HepG2 (cell line): ENCODE results near the gene ZNF428. TPM values are rescaled to one million over a fixed set of nuclear protein-coding genes. Genes with fewer than 3 reads are reported as not detected.

ENCODE experiments used
- BHLHE40 ChIP-seq: IDR thresholded peaks from 2 replicates; pipeline ENCODE4 v1.6.1; 2011; ENCODE audit warnings: low read length, improper control_type of control experiment
- CHD4 ChIP-seq: fragments of 200-600 bp; sonication (generic); IDR thresholded peaks from 2 replicates; pipeline ENCODE4 v1.7.0; 2017; ENCODE audit warnings: mild to moderate bottlenecking, low read length, borderline replicate concordance
- ERF ChIP-seq: IDR thresholded peaks from 2 replicates; pipeline ENCODE4 v1.6.1; 2018; ENCODE audit warnings: missing biosample characterization, missing genetic modification reagents
- FOSL1 ChIP-seq: sonication (generic); formaldehyde crosslinking; IDR thresholded peaks from 2 replicates; pipeline ENCODE4 v1.9.0; 2021; ENCODE audit warnings: missing genetic modification reagents, borderline replicate concordance
- MYC ChIP-seq: sonication (generic); formaldehyde crosslinking; IDR thresholded peaks from 2 replicates; pipeline ENCODE4 v1.9.0; 2021; ENCODE audit warnings: missing genetic modification reagents, borderline replicate concordance
- TP53 ChIP-seq: sonication (generic); formaldehyde crosslinking; conservative IDR thresholded peaks from 2 replicates; pipeline ENCODE4 v1.4.0; 2020; ENCODE audit warnings: missing genetic modification reagents
- ZBTB8A ChIP-seq: sonication (generic); formaldehyde crosslinking; IDR thresholded peaks from 2 replicates; pipeline ENCODE4 v1.4.0; 2020; ENCODE audit warnings: mild to moderate bottlenecking, low read depth, missing genetic modification reagents, borderline replicate concordance
- ZNF264 ChIP-seq: sonication (generic); formaldehyde crosslinking; IDR thresholded peaks from 2 replicates; pipeline ENCODE4 v1.4.0; 2020; ENCODE audit warnings: missing genetic modification reagents
- ZNF451 ChIP-seq: sonication (generic); formaldehyde crosslinking; IDR thresholded peaks from 2 replicates; pipeline ENCODE4 v1.5.0; 2020; ENCODE audit warnings: mild to moderate bottlenecking, missing genetic modification reagents
- ZNF570 ChIP-seq: sonication (generic); formaldehyde crosslinking; IDR thresholded peaks from 2 replicates; pipeline ENCODE4 v1.4.0; 2020; ENCODE audit warnings: mild to moderate bottlenecking, missing genetic modification reagents, borderline replicate concordance
- ZNF713 ChIP-seq: sonication (generic); formaldehyde crosslinking; IDR thresholded peaks from 2 replicates; pipeline ENCODE4 v1.4.0; 2020; ENCODE audit warnings: mild to moderate bottlenecking, missing genetic modification reagents
- ZNF841 ChIP-seq: sonication (generic); formaldehyde crosslinking; IDR thresholded peaks from 2 replicates; pipeline ENCODE4 v1.8.1; 2023; ENCODE audit warnings: missing genetic modification reagents, borderline replicate concordance
- polyA plus RNA-seq, 8 experiments: library from polyadenylated mRNA; depleted of rRNA in 3 of 8; stranded (reverse) in 7 of 8; unstranded in 1 of 8; fragments of >200 nt; fragmentation: Illumina TruSeq in 4 of 8; extraction: Trizol in 4 of 8; gene quantifications; 2 replicates each; pipeline versions ENCODE4 v1.2.1 to v1.2.3, GENCODE V29; 2011 to 2016; ENCODE audit warnings: low read depth in 4 of 8, missing spikeins in 1 of 8, mixed read lengths in 1 of 8; ENCODE audit not compliant: insufficient read depth in 1 of 8
- total RNA-seq, 5 experiments: library from RNA; depleted of rRNA; stranded (reverse); fragments of >200 nt; fragmentation: Illumina TruSeq; extraction: Trizol; gene quantifications; 2 replicates each; pipeline ENCODE4 v1.2.3, GENCODE V29; 2016; ENCODE audit warnings: low read depth in 1 of 5
- TF ChIP-seq, protein P1 (sequence below): sonication (generic); formaldehyde crosslinking; IDR thresholded peaks from 2 replicates; pipeline ENCODE4 v1.9.0; 2021; ENCODE audit warnings: missing genetic modification reagents, borderline replicate concordance
- TF ChIP-seq, protein P2 (sequence below): sonication (generic); formaldehyde crosslinking; IDR thresholded peaks from 2 replicates; pipeline ENCODE4 v1.4.0; 2020; ENCODE audit warnings: mild to moderate bottlenecking, missing genetic modification reagents
- TF ChIP-seq, protein P3 (sequence below): sonication (generic); formaldehyde crosslinking; IDR thresholded peaks from 2 replicates; pipeline ENCODE4 v1.4.0; 2020; ENCODE audit warnings: mild to moderate bottlenecking, missing genetic modification reagents, borderline replicate concordance
- TF ChIP-seq, protein P4 (sequence below): sonication (generic); formaldehyde crosslinking; IDR thresholded peaks from 2 replicates; pipeline ENCODE4 v1.5.1; 2020; ENCODE audit warnings: mild to moderate bottlenecking, missing genetic modification reagents, moderate library complexity
- TF ChIP-seq, protein P5 (sequence below): IDR thresholded peaks from 2 replicates; pipeline ENCODE4 v1.6.1; 2016; ENCODE audit warnings: mild to moderate bottlenecking, missing biosample characterization, missing genetic modification reagents

Gene ZNF428
- total and polyA plus RNA-seq, 2 of the 13 experiments (the other 11 are each of a cell fraction or from before 2014, with no cell fraction given) = 10.4 to 26.9 TPM

DNA sequence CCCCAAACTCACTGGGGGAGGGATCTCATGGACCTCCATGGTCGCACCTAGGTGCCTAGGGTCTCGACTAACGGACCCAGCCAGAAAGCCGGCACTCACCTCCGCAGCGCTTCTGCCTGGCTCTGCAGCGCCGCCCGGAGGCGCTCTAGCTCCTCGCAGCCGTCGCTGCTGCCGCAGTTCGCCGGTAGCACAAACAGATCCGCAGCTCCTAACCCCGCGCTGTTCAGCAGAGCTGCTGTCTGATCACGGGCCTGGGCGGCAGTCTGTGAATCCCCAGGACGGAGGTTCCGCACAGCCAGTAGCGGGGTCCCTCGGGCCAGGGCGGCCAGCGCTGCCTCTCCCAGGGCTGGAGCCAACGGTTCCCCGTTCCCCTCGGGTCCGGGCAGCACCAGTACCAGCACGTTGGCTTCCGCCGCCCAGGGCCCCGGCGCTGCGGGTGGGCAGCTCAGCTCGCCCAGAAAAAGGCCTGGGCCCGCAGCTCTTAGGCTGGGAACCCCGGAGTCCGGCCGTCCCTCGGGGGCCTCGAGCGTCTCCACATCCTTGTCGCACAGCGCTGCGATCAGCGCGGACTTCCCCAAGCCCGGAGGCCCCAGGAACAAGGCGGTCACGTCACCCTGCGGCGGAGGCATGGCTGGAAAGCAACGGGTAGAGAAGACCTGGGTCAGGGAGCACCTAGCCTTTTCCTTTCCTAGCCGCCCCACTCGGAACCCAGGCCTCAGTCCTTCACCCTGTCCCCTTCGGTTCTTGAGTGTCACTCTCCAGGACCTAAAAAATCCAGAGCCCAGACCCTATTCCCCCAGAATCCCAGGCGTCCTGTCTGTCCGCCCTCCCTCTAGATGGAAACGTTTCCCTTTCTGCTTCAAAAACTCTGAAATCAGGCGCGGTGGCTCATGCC lies 24.5 kb downstream of the ZNF428 start (continued):
- TF ChIP-seq, protein P1, sequence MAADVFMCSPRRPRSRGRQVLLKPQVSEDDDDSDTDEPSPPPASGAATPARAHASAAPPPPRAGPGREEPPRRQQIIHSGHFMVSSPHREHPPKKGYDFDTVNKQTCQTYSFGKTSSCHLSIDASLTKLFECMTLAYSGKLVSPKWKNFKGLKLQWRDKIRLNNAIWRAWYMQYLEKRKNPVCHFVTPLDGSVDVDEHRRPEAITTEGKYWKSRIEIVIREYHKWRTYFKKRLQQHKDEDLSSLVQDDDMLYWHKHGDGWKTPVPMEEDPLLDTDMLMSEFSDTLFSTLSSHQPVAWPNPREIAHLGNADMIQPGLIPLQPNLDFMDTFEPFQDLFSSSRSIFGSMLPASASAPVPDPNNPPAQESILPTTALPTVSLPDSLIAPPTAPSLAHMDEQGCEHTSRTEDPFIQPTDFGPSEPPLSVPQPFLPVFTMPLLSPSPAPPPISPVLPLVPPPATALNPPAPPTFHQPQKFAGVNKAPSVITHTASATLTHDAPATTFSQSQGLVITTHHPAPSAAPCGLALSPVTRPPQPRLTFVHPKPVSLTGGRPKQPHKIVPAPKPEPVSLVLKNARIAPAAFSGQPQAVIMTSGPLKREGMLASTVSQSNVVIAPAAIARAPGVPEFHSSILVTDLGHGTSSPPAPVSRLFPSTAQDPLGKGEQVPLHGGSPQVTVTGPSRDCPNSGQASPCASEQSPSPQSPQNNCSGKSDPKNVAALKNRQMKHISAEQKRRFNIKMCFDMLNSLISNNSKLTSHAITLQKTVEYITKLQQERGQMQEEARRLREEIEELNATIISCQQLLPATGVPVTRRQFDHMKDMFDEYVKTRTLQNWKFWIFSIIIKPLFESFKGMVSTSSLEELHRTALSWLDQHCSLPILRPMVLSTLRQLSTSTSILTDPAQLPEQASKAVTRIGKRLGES (CRISPR knock-in tag) = no peak
- TF ChIP-seq, protein P2, sequence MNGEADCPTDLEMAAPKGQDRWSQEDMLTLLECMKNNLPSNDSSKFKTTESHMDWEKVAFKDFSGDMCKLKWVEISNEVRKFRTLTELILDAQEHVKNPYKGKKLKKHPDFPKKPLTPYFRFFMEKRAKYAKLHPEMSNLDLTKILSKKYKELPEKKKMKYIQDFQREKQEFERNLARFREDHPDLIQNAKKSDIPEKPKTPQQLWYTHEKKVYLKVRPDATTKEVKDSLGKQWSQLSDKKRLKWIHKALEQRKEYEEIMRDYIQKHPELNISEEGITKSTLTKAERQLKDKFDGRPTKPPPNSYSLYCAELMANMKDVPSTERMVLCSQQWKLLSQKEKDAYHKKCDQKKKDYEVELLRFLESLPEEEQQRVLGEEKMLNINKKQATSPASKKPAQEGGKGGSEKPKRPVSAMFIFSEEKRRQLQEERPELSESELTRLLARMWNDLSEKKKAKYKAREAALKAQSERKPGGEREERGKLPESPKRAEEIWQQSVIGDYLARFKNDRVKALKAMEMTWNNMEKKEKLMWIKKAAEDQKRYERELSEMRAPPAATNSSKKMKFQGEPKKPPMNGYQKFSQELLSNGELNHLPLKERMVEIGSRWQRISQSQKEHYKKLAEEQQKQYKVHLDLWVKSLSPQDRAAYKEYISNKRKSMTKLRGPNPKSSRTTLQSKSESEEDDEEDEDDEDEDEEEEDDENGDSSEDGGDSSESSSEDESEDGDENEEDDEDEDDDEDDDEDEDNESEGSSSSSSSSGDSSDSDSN (CRISPR knock-in tag) = peak; percentile 76
- no peak for TF ChIP-seq ZBTB8A (CRISPR knock-in tag)
- TF ChIP-seq TP53 (CRISPR knock-in tag) = no peak
- TF ChIP-seq ZNF713 (CRISPR knock-in tag) = no peak
- no peak for TF ChIP-seq BHLHE40
- TF ChIP-seq, protein P3, sequence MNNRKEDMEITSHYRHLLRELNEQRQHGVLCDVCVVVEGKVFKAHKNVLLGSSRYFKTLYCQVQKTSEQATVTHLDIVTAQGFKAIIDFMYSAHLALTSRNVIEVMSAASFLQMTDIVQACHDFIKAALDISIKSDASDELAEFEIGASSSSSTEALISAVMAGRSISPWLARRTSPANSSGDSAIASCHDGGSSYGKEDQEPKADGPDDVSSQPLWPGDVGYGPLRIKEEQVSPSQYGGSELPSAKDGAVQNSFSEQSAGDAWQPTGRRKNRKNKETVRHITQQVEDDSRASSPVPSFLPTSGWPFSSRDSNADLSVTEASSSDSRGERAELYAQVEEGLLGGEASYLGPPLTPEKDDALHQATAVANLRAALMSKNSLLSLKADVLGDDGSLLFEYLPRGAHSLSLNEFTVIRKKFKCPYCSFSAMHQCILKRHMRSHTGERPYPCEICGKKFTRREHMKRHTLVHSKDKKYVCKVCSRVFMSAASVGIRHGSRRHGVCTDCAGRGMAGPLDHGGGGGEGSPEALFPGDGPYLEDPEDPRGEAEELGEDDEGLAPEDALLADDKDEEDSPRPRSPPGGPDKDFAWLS = no peak
- TF ChIP-seq FOSL1 (CRISPR knock-in tag) = no peak
- no peak for TF ChIP-seq CHD4
- TF ChIP-seq ZNF841 = no peak
- TF ChIP-seq, protein P4, sequence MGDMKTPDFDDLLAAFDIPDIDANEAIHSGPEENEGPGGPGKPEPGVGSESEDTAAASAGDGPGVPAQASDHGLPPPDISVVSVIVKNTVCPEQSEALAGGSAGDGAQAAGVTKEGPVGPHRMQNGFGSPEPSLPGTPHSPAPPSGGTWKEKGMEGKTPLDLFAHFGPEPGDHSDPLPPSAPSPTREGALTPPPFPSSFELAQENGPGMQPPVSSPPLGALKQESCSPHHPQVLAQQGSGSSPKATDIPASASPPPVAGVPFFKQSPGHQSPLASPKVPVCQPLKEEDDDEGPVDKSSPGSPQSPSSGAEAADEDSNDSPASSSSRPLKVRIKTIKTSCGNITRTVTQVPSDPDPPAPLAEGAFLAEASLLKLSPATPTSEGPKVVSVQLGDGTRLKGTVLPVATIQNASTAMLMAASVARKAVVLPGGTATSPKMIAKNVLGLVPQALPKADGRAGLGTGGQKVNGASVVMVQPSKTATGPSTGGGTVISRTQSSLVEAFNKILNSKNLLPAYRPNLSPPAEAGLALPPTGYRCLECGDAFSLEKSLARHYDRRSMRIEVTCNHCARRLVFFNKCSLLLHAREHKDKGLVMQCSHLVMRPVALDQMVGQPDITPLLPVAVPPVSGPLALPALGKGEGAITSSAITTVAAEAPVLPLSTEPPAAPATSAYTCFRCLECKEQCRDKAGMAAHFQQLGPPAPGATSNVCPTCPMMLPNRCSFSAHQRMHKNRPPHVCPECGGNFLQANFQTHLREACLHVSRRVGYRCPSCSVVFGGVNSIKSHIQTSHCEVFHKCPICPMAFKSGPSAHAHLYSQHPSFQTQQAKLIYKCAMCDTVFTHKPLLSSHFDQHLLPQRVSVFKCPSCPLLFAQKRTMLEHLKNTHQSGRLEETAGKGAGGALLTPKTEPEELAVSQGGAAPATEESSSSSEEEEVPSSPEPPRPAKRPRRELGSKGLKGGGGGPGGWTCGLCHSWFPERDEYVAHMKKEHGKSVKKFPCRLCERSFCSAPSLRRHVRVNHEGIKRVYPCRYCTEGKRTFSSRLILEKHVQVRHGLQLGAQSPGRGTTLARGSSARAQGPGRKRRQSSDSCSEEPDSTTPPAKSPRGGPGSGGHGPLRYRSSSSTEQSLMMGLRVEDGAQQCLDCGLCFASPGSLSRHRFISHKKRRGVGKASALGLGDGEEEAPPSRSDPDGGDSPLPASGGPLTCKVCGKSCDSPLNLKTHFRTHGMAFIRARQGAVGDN (CRISPR knock-in tag) = peak; percentile 67
- peak; percentile 85 for TF ChIP-seq ERF (CRISPR knock-in tag)
- TF ChIP-seq ZNF570 (CRISPR knock-in tag) = no peak
- TF ChIP-seq ZNF451 (CRISPR knock-in tag) = no peak; the same call in 1 of the 2 replicates
- TF ChIP-seq ZNF264 = no peak
- TF ChIP-seq, protein P5, sequence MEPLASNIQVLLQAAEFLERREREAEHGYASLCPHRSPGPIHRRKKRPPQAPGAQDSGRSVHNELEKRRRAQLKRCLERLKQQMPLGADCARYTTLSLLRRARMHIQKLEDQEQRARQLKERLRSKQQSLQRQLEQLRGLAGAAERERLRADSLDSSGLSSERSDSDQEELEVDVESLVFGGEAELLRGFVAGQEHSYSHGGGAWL = no peak; the same call in 1 of the 2 replicates
- peak; percentile 61; the same call in 1 of the 2 replicates for TF ChIP-seq MYC
